ENCODE results near the gene NRP2.

- TF ChIP-seq EZH2phosphoT487 (IDR thresholded peaks at IDR 0.05) (no peak), EZH2 (IDR thresholded peaks at IDR 0.05) (no peak)
Observed at GRCh38 chr2:205833864-205834263, 151.6 kb downstream of the NRP2 start.
